ENCODE results near the gene ITSN2. TPM values are rescaled to one million over a fixed set of nuclear protein-coding genes. Genes with fewer than 3 reads are reported as not detected.

ITSN2 gene
- total RNA-seq, 4 donors from 2014 or later, result 58.1 to 68.4 (median 65.8) TPM

DNA sequence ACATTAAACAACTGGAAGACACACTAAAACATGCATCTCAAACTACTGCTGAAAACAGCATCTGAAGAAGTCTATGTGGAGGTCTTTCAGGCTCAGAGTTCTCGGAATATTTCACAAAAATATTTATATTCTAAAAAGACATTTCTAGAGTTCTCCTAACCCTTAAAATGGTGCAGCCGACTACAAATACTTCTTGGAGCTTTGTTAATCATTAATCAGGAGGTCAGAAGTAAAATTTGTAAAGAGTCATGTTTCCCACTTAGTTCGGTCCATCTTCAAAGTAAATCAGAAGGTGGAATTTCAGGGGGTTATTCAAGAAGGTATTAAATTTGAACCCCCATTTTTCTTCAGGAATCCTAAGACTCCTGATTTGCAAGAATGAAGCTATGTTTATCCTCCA lies 112.7 kb downstream of the ITSN2 start:
- no peak overlapping the region for H3K4me3 ChIP-seq (ENCODE audit: low read depth, poor library complexity, severe bottlenecking)
- WGBS, 2 donors, result 96 to 97% methylated on average over 3 of the region's 3 CpGs
- intact Hi-C loops (cut with DNase I; ENCODE audit: low total_unique reads), result no loop called here
- no peak for DNase-seq (ENCODE audit: low spot score in 2 of 2)
- TF ChIP-seq POLR2A (IDR thresholded peaks at IDR 0.05), result no peak
- TF ChIP-seq, protein P1, sequence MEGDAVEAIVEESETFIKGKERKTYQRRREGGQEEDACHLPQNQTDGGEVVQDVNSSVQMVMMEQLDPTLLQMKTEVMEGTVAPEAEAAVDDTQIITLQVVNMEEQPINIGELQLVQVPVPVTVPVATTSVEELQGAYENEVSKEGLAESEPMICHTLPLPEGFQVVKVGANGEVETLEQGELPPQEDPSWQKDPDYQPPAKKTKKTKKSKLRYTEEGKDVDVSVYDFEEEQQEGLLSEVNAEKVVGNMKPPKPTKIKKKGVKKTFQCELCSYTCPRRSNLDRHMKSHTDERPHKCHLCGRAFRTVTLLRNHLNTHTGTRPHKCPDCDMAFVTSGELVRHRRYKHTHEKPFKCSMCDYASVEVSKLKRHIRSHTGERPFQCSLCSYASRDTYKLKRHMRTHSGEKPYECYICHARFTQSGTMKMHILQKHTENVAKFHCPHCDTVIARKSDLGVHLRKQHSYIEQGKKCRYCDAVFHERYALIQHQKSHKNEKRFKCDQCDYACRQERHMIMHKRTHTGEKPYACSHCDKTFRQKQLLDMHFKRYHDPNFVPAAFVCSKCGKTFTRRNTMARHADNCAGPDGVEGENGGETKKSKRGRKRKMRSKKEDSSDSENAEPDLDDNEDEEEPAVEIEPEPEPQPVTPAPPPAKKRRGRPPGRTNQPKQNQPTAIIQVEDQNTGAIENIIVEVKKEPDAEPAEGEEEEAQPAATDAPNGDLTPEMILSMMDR (IDR thresholded peaks at IDR 0.05), result no peak

DNA sequence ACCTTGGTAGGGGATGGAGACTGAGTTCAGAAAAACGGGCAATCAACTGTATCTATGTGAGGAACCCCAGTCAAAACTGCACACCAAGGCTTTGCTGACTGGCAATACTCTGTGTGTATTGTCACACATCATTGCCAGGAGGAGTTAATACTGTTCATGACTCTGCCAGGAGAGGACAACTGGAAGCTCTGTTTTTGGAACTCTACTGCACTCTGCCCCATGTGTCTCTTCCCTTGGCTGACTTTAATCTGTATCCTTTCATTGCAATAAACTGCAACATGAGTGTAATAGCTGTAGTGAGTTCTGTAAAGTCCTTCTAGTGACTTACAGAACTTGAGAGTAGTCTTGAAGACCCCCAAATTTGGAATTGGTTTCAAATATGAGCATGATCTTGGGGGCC lies 113.2 kb downstream of the ITSN2 start:
- WGBS, 2 donors, result 91 to 100% methylated on average over 1 of the region's 1 CpG
- H3K4me3 ChIP-seq (ENCODE audit: low read depth, poor library complexity, severe bottlenecking), result no peak overlapping the region
- DNase-seq (ENCODE audit: low spot score in 2 of 2), result no peak
- intact Hi-C loops (cut with DNase I; ENCODE audit: low total_unique reads), result no loop called here
- no peak for TF ChIP-seq POLR2A (IDR thresholded peaks at IDR 0.05)
- TF ChIP-seq, protein P1 (IDR thresholded peaks at IDR 0.05), result no peak

DNA sequence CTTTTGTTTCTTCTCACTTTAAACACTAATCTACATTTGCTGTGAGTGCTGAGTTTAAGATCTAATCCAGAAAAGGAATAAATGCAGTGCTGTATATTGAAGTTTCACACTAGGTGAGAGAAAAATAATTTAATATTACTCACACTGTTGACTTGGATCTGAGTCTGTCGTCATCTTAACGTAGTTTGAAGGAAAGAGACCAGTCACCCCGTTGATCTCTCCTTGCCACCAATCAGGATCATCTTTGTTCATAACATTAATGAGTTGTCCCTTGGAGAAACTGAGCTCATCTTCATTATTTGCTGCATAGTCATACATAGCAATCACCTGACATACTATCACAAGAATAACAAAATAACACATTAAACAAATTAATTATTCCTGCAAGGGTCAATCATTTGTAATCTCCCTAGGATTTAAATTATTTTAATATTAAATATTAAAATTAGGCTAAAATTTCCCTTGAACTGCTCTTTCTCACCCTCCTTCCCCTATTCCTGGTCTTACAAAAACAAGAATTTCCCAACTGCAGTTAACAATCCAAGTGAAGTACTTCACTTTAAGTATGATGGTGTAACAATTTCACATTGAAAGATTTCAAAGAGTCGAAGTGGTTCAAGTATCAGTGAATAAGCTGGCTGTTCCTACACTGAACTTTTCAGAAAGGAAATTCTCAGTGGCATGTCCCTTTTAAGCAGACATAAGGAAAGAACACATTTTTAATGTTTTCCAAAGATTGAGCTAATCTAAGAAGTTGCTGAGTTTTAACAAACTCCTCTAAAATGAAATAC lies 114.2 kb downstream of the ITSN2 start:
- DNase-seq (ENCODE audit: low spot score in 2 of 2), result no peak
- TF ChIP-seq, protein P1 (IDR thresholded peaks at IDR 0.05), result no peak
- no peak for TF ChIP-seq POLR2A (IDR thresholded peaks at IDR 0.05)
- no peak overlapping the region for H3K4me3 ChIP-seq (ENCODE audit: low read depth, poor library complexity, severe bottlenecking)
- intact Hi-C loops (cut with DNase I; ENCODE audit: low total_unique reads), result no loop called here
- 92 to 95% methylated on average over 4 of the region's 4 CpGs for WGBS, 2 donors

DNA sequence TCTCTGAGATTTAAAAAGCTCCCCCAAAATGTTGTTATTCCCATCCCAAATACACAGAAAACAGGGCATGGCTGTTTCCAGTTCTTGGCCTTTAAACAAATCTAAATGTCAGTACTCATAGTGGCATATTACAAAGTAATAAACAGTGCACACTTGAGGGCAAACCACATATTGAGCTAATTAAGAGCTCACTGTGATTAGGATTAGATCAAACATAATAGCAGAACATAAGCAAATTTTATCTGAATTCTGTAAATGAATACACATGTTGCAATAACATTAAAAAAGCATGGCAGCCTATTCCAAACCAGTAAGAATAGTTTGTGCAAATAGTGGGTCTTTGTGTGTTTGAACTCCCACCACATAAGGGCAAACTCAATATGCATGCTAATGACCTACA lies 118.8 kb downstream of the ITSN2 start:
- DNase-seq (ENCODE audit: low spot score in 2 of 2), result no peak
- intact Hi-C loops (cut with DNase I; ENCODE audit: low total_unique reads), result no loop called here
- TF ChIP-seq, protein P1 (IDR thresholded peaks at IDR 0.05), result no peak
- no peak for TF ChIP-seq POLR2A (IDR thresholded peaks at IDR 0.05)
- no peak overlapping the region for H3K4me3 ChIP-seq (ENCODE audit: low read depth, poor library complexity, severe bottlenecking)

DNA sequence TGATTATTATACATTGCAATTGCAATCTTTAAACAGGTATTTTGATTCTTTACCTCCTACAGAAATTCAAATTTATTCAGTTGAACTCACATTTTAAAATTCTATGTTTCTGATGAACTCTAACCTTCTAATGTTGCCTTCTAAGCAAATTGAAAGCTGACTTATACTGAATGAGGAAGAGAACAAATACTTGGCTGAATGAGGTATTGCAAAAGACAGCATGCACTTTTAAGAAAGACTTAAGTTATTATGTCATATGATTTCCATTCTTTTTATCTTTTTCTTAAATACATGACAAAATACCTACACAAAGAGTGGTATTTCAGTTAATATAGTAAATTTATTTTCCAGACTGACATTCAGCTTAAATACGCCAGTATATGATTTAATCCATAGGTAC lies 120.8 kb downstream of the ITSN2 start:
- no peak for DNase-seq (ENCODE audit: low spot score in 2 of 2)
- intact Hi-C loops (cut with DNase I; ENCODE audit: low total_unique reads), result no loop called here
- TF ChIP-seq POLR2A (IDR thresholded peaks at IDR 0.05), result no peak
- TF ChIP-seq, protein P1 (IDR thresholded peaks at IDR 0.05), result no peak
- 98% methylated on average over 1 of the region's 1 CpG for WGBS, 2 donors
- no peak overlapping the region for H3K4me3 ChIP-seq (ENCODE audit: low read depth, poor library complexity, severe bottlenecking)

DNA sequence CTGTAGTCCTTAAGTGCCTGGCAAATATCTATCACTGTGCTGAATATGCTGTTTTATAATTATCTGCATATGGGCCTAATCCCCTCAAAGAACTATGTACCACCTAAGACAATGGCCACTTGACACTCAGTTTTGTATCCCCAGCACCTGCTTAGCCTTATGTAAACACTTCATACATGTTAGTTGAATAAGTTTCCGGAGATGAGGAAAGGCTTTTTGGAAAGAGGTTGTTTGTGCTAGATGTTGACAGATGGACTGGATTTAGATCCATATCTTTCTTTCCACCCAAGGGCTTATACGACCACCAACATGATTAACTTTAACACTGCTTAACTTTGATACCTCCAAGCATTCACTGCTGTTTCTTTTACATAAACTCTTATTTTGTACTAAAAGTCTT lies 122.2 kb downstream of the ITSN2 start:
- TF ChIP-seq, protein P1 (IDR thresholded peaks at IDR 0.05), result no peak
- no peak for TF ChIP-seq POLR2A (IDR thresholded peaks at IDR 0.05)
- H3K4me3 ChIP-seq (ENCODE audit: low read depth, poor library complexity, severe bottlenecking), result no peak overlapping the region
- intact Hi-C loops (cut with DNase I; ENCODE audit: low total_unique reads), result no loop called here
- no peak for DNase-seq (ENCODE audit: low spot score in 2 of 2)
- 96 to 98% methylated on average over 2 of the region's 2 CpGs for WGBS, 2 donors

Measured in lower leg skin (tissue), 4 donors.